Measurements from ENCODE around the gene CAMK1D.

DNA sequence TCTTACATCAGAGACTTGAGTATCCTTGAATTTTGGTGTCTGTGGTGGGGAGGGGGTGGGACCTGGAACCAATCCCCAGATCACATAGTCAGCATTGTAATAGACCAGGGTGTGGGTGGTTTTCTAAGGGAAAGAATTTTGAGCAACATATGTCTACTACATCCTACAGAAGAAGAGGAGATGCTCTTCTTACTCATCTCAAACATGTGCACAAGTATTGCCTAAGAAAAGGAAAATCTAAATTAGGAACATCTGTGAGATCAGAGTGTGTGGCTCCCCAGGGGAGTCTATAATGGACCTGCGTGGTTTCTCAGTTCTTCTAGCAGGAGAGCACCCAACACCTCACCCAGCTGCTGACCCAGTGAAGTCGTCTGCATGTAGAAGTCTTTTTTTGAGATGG is 503.3 kb downstream of the CAMK1D start:
- TF ChIP-seq MYBL2 (CRISPR knock-in tag; IDR thresholded peaks at IDR 0.05) (no peak), CBFB (CRISPR knock-in tag; IDR thresholded peaks at IDR 0.05; ENCODE audit: low read depth) (no peak), IRF2 (CRISPR knock-in tag; IDR thresholded peaks at IDR 0.05; ENCODE audit: borderline replicate concordance, low read depth) (no peak), JUN (CRISPR knock-in tag; IDR thresholded peaks at IDR 0.05) (no peak), ZNF219 (CRISPR knock-in tag; IDR thresholded peaks at IDR 0.05; ENCODE audit: borderline replicate concordance) (no peak)
- TF ChIP-seq, protein P1, sequence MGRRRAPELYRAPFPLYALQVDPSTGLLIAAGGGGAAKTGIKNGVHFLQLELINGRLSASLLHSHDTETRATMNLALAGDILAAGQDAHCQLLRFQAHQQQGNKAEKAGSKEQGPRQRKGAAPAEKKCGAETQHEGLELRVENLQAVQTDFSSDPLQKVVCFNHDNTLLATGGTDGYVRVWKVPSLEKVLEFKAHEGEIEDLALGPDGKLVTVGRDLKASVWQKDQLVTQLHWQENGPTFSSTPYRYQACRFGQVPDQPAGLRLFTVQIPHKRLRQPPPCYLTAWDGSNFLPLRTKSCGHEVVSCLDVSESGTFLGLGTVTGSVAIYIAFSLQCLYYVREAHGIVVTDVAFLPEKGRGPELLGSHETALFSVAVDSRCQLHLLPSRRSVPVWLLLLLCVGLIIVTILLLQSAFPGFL (CRISPR knock-in tag; IDR thresholded peaks at IDR 0.05; ENCODE audit: borderline replicate concordance): no peak
- TF ChIP-seq, protein P2, sequence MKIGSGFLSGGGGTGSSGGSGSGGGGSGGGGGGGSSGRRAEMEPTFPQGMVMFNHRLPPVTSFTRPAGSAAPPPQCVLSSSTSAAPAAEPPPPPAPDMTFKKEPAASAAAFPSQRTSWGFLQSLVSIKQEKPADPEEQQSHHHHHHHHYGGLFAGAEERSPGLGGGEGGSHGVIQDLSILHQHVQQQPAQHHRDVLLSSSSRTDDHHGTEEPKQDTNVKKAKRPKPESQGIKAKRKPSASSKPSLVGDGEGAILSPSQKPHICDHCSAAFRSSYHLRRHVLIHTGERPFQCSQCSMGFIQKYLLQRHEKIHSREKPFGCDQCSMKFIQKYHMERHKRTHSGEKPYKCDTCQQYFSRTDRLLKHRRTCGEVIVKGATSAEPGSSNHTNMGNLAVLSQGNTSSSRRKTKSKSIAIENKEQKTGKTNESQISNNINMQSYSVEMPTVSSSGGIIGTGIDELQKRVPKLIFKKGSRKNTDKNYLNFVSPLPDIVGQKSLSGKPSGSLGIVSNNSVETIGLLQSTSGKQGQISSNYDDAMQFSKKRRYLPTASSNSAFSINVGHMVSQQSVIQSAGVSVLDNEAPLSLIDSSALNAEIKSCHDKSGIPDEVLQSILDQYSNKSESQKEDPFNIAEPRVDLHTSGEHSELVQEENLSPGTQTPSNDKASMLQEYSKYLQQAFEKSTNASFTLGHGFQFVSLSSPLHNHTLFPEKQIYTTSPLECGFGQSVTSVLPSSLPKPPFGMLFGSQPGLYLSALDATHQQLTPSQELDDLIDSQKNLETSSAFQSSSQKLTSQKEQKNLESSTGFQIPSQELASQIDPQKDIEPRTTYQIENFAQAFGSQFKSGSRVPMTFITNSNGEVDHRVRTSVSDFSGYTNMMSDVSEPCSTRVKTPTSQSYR (CRISPR knock-in tag; IDR thresholded peaks at IDR 0.05): no peak
- TF ChIP-seq, protein P3, sequence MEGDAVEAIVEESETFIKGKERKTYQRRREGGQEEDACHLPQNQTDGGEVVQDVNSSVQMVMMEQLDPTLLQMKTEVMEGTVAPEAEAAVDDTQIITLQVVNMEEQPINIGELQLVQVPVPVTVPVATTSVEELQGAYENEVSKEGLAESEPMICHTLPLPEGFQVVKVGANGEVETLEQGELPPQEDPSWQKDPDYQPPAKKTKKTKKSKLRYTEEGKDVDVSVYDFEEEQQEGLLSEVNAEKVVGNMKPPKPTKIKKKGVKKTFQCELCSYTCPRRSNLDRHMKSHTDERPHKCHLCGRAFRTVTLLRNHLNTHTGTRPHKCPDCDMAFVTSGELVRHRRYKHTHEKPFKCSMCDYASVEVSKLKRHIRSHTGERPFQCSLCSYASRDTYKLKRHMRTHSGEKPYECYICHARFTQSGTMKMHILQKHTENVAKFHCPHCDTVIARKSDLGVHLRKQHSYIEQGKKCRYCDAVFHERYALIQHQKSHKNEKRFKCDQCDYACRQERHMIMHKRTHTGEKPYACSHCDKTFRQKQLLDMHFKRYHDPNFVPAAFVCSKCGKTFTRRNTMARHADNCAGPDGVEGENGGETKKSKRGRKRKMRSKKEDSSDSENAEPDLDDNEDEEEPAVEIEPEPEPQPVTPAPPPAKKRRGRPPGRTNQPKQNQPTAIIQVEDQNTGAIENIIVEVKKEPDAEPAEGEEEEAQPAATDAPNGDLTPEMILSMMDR (IDR thresholded peaks at IDR 0.05): no peak
- TF ChIP-seq, protein P4, sequence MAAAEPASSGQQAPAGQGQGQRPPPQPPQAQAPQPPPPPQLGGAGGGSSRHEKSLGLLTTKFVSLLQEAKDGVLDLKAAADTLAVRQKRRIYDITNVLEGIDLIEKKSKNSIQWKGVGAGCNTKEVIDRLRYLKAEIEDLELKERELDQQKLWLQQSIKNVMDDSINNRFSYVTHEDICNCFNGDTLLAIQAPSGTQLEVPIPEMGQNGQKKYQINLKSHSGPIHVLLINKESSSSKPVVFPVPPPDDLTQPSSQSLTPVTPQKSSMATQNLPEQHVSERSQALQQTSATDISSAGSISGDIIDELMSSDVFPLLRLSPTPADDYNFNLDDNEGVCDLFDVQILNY (CRISPR knock-in tag; IDR thresholded peaks at IDR 0.05): no peak
- TF ChIP-seq, protein P5, sequence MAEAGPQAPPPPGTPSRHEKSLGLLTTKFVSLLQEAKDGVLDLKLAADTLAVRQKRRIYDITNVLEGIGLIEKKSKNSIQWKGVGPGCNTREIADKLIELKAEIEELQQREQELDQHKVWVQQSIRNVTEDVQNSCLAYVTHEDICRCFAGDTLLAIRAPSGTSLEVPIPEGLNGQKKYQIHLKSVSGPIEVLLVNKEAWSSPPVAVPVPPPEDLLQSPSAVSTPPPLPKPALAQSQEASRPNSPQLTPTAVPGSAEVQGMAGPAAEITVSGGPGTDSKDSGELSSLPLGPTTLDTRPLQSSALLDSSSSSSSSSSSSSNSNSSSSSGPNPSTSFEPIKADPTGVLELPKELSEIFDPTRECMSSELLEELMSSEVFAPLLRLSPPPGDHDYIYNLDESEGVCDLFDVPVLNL (CRISPR knock-in tag; IDR thresholded peaks at IDR 0.05; ENCODE audit: borderline replicate concordance, low read depth): no peak
- TF ChIP-seq, protein P6, sequence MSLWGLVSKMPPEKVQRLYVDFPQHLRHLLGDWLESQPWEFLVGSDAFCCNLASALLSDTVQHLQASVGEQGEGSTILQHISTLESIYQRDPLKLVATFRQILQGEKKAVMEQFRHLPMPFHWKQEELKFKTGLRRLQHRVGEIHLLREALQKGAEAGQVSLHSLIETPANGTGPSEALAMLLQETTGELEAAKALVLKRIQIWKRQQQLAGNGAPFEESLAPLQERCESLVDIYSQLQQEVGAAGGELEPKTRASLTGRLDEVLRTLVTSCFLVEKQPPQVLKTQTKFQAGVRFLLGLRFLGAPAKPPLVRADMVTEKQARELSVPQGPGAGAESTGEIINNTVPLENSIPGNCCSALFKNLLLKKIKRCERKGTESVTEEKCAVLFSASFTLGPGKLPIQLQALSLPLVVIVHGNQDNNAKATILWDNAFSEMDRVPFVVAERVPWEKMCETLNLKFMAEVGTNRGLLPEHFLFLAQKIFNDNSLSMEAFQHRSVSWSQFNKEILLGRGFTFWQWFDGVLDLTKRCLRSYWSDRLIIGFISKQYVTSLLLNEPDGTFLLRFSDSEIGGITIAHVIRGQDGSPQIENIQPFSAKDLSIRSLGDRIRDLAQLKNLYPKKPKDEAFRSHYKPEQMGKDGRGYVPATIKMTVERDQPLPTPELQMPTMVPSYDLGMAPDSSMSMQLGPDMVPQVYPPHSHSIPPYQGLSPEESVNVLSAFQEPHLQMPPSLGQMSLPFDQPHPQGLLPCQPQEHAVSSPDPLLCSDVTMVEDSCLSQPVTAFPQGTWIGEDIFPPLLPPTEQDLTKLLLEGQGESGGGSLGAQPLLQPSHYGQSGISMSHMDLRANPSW (CRISPR knock-in tag; conservative IDR thresholded peaks at IDR 0.05; ENCODE audit: low read depth): no peak

Data from WTC11 (cell line).